GM10847 (cell line): ENCODE results near the gene CDC34.

Experiments
- POLR2A ChIP-seq: IDR thresholded peaks from 2 replicates; pipeline ENCODE4 v1.6.1; 2011; ENCODE audit not compliant: insufficient read length; ENCODE audit errors: extremely low read depth

The CDC34 gene

GRCh38 chr19:540867-541637 lies 9.5 kb downstream of the CDC34 start:
- TF ChIP-seq POLR2A = no peak

DNA sequence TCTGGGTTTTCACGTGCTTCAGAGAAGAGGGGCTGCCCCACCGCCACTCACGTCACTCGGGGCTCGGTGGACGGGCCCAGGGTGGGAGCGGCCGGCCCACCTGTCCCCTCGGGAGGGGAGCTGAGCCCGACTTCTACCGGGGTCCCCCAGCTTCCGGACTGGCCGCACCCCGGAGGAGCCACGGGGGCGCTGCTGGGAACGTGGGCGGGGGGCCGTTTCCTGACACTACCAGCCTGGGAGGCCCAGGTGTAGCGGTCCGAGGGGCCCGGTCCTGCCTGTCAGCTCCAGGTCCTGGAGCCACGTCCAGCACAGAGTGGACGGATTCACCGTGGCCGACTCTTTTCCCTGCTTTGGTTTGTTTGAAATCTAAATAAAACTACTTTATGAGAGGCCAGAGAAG lies 10.1 kb downstream of the CDC34 start:
- no peak for TF ChIP-seq POLR2A

GRCh38 chr19:542173-542866 lies 10.8 kb downstream of the CDC34 start:
- TF ChIP-seq POLR2A = no peak

GRCh38 chr19:543910-544608 lies 12.5 kb downstream of the CDC34 start, which contains the start of gene GZMM:
TSS of gene GZMM (plus strand) at chr19:544053. CDS start at chr19:544072, 19 bp downstream.
- TF ChIP-seq POLR2A = no peak

DNA sequence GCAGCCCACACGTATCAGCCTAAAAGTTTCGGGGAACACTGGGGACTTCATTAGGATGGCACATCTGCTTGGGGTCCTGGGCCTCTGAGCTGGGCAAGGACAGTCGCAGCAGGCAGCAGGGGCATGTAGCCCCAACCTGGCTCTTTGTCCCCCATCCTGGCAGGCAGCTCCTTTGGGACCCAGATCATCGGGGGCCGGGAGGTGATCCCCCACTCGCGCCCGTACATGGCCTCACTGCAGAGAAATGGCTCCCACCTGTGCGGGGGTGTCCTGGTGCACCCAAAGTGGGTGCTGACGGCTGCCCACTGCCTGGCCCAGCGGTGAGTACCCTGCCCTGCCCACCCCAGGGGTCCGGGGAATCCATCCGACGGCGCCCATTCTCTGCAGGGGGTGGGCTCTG lies 15.6 kb downstream of the CDC34 start:
- no peak for TF ChIP-seq POLR2A

GRCh38 chr19:547836-548720 lies 16.5 kb downstream of the CDC34 start:
- no peak for TF ChIP-seq POLR2A

- no peak for TF ChIP-seq POLR2A
Observed at GRCh38 chr19:548886-549830, 17.6 kb downstream of the CDC34 start.

GRCh38 chr19:554817-555216 lies 23.3 kb downstream of the CDC34 start:
- no peak for TF ChIP-seq POLR2A

DNA sequence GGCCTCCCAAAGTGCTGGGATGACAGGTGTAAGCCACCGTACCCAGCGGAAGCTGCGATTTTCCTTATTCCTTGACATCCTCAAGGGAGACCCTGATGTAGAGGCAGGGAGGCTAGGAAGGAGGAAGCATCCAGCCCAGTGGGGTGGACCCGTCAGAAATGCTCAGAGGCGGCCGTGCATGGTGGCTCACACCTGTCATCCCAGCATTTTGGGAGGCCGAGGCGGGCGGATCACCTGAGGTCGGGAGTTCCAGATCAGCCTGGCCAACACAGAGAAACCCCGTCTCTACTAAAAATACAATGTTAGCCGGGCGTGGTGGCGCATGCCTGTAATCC lies 23.9 kb downstream of the CDC34 start:
- no peak for TF ChIP-seq POLR2A

- no peak for TF ChIP-seq POLR2A
Observed at GRCh38 chr19:556611-557382, 25.2 kb downstream of the CDC34 start.

DNA sequence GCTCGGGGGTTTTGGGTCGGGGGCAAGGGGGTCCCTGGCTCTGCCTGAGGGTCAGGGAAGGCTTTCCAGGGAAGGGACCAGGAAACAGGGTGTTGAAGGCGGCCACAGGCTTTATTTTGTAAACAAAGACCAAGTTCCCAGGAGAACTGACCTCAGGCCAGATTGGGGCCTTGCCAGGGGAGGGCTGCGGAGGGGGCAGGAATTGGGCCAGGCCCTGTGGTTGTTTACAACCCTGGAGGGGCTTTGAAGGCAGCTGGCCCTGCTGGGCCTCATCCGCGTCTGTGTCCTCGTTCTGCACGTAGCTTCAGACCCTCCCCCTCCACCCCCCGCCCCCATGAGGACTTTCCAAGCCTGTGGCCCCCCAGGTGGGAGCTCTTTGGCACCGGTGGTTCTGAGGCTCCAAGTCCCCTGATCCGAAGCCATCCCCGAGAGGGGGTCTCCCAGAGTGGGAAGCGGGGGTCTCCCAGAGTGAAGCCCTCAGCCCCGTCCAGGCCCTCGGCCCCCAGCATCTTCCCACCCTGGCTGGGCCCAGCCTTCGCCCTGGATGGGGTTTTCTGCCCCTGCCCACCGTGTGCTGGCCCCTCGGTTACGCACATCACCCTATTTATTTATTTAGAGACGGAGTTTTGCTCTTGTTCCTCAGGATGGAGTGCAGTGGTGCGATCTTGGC lies 27.3 kb downstream of the CDC34 start:
- no peak for TF ChIP-seq POLR2A

DNA sequence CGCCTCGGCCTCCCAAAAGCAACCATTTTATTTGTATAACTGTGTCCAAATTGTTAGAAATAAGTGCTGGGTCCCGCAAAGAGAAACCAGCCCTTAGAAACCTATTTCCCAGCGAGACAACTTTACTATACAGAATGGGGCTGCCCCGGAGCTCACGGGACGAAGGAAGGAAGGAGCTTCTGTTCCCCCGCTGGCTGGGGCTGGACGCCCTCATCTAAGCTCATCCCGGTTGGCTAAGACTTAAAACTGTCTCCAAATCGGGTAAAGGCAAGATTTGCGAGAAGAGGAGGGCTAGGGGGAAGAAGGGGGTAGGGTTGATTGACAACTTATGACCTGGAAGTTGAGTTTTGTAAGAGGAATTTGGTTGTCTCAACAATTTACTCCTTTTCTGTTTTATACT lies 28.6 kb downstream of the CDC34 start:
- TF ChIP-seq POLR2A = no peak

GRCh38 chr19:566403-566802 lies 34.8 kb downstream of the CDC34 start:
- TF ChIP-seq POLR2A = no peak
